DND-41 (cell line): Measurements from ENCODE around the gene CCL15.
A peak's percentile ranks its signal among the peaks of the same experiment; 100 is the strongest.

ENCODE experiments used
- CTCF ChIP-seq: IDR thresholded peaks from 2 replicates; pipeline ENCODE4 v1.5.1; 2012; ENCODE audit warnings: borderline replicate concordance, low read length, moderate library complexity, mild to moderate bottlenecking; ENCODE audit not compliant: poor library complexity, severe bottlenecking; ENCODE audit errors: extremely low read depth
- EZH2 ChIP-seq: IDR thresholded peaks from 3 replicates; pipeline ENCODE4 v1.6.1; 2012; ENCODE audit warnings: borderline replicate concordance, low read depth, mild to moderate bottlenecking, moderate library complexity, low read length, inconsistent platforms; ENCODE audit not compliant: severe bottlenecking

GRCh38 chr17:36008998-36009665 is 7.8 kb upstream of the CCL15 start:
- peak; percentile 61 for TF ChIP-seq CTCF
- no peak for TF ChIP-seq EZH2
